CD1c-positive myeloid dendritic cell (primary cell): ENCODE data around the gene HMGB2.

Source experiments
- DNase-seq: peaks from one replicate; pipeline ENCODE4 v3.0.0-alpha.2; 2016; ENCODE audit errors: extremely low spot score

HMGB2 gene

GRCh38 chr4:173334085-173334890 lies at the start of gene HMGB2:
HMGB2 (minus strand) TSS chr4:173334358; CDS start chr4:173333649, 709 bp downstream.
- DNase-seq = peak; percentile 100

DNA sequence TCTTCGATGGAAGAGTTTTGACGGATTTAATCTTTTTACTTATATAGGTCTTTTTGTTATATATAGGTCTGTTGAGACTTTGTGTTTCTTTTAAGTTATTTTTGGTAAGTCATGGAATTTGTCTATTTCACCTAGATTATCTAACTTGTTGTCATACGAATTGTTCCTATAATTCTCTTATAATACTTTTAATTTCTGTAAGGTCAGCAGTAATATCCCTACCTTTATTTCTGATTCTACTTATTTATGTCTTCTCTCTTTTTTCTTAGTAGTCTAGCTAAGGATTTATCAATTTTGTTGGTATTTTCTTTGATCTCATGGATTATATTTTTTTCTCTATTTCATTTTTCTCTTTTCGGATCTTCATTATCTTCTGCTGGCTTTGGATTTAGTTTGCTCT lies 48.2 kb upstream of the HMGB2 start:
- DNase-seq = no peak

DNA sequence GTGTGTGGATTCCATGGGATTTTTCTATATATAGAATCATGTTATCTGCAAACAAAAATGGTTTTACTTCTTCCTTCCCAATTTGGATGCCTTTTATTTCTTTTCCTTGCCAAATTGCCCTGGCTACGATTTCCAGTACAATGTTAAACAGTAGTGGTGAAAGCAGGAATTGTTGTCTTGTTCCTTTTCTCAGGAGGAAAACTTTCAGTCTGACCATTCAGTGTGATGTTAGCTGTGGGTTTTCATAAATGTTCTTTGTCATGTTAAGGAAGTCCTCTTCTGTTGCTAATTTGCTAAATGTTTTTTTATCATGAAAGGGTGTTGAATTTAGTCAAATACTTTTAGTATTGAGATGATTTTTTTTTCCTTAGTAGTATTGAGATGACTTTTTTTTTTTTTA lies 47.5 kb upstream of the HMGB2 start:
- no peak for DNase-seq

GRCh38 chr4:173380987-173381386 lies 46.8 kb upstream of the HMGB2 start:
- no peak for DNase-seq

DNA sequence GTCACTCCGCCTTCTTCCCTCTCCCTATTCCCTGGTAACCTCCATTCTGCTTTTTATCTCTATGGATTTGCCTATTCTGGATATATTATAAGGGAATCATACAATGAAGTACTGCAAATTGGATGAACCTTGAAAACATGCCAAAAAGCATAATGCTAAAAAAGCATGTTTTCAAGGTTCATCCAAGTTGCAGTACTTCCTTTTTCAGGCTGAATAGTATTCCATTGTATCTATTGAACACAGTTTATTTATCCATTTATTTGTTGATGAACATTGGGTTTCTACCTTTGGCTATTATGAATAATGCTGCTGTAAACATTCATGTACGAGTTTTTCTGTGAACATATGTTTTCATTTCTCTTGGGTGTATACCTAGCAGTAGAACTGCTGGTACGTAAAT lies 45.8 kb upstream of the HMGB2 start:
- no peak for DNase-seq

GRCh38 chr4:173374588-173374987 lies 40.4 kb upstream of the HMGB2 start:
- DNase-seq = no peak

GRCh38 chr4:173371292-173372192 lies 37.4 kb upstream of the HMGB2 start:
- peak; percentile 72 for DNase-seq

GRCh38 chr4:173370477-173371291 lies 36.5 kb upstream of the HMGB2 start, which contains the start of gene SAP30:
SAP30 (plus strand) TSS chr4:173370954; CDS start chr4:173371183, 229 bp downstream.
- peak; percentile 98 for DNase-seq

DNA sequence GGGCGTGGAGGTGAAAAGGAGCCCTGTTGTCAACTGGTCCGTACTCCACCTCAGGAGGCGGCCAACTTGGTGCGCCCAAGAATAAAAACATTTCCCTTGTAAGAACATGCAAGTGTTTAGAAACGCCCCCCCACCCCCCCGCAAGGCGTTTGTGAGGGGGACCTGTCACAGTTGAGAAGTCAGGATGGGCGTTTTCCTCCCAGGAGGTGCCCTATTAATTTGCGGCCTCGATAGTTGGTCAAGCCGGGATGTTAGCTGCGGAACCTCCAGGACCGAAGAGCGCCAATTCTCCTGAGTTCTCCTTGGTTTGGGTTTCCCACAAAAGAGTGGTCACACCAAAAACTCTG lies 35.9 kb upstream of the HMGB2 start:
- no peak for DNase-seq

GRCh38 chr4:173367946-173368345 lies 33.8 kb upstream of the HMGB2 start:
- DNase-seq = no peak

- no peak for DNase-seq
Measured at GRCh38 chr4:173367285-173367684, 33.1 kb upstream of the HMGB2 start.

- DNase-seq = no peak
Measured at GRCh38 chr4:173365359-173365996, 31.3 kb upstream of the HMGB2 start.

DNA sequence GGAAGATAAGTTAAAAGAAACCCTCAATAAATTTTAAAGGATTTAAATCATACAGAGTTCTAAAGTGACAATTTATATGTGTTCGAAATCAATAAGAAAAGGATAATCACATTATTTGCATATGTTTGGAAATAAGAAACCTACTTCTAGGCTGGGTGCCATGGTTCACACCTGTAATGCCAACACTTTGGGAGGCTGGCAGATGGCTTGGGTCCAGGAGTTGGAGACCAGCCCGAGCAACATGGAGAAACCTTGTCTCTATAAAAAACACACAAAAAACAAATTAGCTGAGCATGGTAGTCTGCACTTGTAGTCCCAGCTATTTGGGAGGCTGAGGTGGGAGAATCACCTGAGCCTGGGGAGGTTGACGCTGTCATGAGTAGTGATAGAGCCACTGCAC lies 28.5 kb upstream of the HMGB2 start:
- DNase-seq = no peak

DNA sequence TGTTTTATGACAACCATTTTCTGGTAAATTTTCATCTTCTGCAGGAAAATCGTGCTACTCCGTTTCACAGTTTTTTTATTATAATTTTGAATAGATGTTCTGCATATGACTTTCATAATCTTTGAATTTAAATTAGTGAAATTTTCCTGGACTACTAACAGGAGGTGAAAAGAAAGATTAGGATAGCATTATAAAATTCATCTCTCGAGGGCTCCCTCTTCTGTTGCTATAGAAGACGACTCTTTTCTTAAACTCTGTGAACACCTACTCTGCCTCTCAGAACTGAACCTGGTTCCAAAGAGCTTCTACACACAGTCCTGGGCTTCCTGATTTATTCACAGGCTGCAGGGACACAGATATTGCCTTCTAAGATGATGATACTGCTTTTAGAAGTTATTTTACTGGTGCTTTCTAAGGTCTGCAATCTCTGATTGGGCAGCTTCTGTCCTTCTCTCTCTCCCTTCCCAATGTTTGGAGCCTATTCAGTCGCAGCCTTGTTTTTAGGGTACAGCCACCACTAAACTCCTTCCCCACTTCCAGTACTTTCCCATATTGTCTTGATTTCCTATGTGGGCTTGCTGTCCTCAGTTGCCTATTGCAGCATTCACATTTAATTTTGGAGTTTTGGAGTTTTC lies 26.5 kb upstream of the HMGB2 start:
- no peak for DNase-seq

GRCh38 chr4:173357939-173358338 lies 23.8 kb upstream of the HMGB2 start:
- DNase-seq = no peak

DNA sequence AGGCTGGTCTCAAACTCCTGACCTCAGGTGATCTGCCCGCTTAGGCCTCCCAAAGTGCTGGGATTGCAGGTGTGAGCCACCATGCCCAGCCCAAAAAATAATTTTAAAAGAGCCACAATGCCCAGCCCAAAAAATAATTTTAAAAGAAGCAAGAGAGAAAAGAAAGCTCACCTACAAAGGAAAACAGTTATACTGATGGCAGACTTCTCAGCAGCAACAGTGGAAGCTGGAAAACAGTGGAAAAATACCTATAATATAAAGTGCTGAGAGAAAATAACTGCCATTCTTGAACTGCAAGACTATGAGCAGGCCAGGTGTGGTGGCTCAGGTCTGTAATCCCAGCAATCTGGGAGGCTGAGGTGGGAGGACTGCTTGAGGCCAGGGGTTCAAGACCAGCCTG lies 13.3 kb upstream of the HMGB2 start:
- DNase-seq = no peak

GRCh38 chr4:173346074-173346473 lies 11.9 kb upstream of the HMGB2 start:
- no peak for DNase-seq

GRCh38 chr4:173345648-173346047 lies 11.5 kb upstream of the HMGB2 start:
- DNase-seq = peak; percentile 18

GRCh38 chr4:173343832-173344397 lies 9.8 kb upstream of the HMGB2 start:
- DNase-seq = no peak

DNA sequence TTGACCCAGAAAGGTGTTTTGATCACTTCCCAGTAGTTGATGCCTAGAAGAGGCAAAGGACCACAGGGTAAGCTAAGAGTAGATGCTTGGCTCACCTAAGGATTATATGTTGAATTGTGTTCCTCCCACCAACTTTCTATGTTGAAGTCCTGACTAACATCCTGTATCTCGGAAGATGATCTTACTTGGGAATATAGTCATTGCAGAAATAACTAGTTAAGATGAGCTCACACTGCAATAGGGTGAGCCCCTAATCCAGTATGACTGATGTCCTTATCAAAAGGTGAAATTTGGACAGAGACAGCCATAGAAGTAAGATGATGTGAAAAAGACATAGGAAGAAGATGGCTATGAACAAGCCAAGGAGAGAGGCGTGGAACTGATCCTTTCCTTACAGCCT lies 3.3 kb upstream of the HMGB2 start:
- DNase-seq = no peak
